ENCODE results near the gene PMPCA. TPM values are rescaled to one million over a fixed set of nuclear protein-coding genes. Genes with fewer than 3 reads are reported as not detected.

Gene PMPCA
- total and polyA plus RNA-seq, 2 donors (not counting 1 experiment from before 2014, with no cell fraction given), result 26.4 to 70.2 TPM

- Histone ChIP-seq H3K27me3 (ENCODE audit: control insufficient read depth, insufficient read depth, low read length) (no peaks in the 10 kb centered on the region), H3K9ac (ENCODE audit: insufficient read depth, low read length) (peak within 1 kb of the TSS; percentile 70), H3K36me3 (ENCODE audit: control insufficient read depth, insufficient read depth, low read length) (peaks cover 24% of the 10 kb centered on the region), H3K27ac (ENCODE audit: insufficient read depth, low read length) (peak within 1 kb of the TSS; percentile 72), H3K9me3 (ENCODE audit: control insufficient read depth, insufficient read depth, low read depth, low read length) (no peaks in the 10 kb centered on the region), H4K20me1 (ENCODE audit: control insufficient read depth, extremely low read depth, insufficient read depth, low read length) (no peaks in the 10 kb centered on the region), H3K79me2 (ENCODE audit: control insufficient read depth, insufficient read depth, low read length) (peaks cover 20% of the 10 kb centered on the region), H3K4me3 (replicated peaks in 1 of 4; ENCODE audit: control extremely low read depth in 1 of 4, insufficient read depth in 1 of 4, low read depth in 3 of 4, low read length in 4 of 4) (peak within 1 kb of the TSS; percentile 74 to 90 (median 86)), H2AFZ (ENCODE audit: low read length) (peak within 1 kb of the TSS; percentile 92), H3K4me1 (ENCODE audit: control insufficient read depth, extremely low read depth, insufficient read depth, low read length) (peaks cover 10% of the 10 kb centered on the region), H3K4me2 (ENCODE audit: extremely low read depth, insufficient read depth, low read length) (peak within 1 kb of the TSS; percentile 93)
- peak; percentile 75 to 82 for DNase-seq (ENCODE audit: low read depth in 2 of 2)
- TF ChIP-seq CTCF (conservative IDR thresholded peaks at IDR 0.05 in 1 of 2, IDR thresholded peaks at IDR 0.05 in 1 of 2; ENCODE audit: low read depth in 1 of 2, low read length in 2 of 2), result peak; percentile 47 to 82
- TF ChIP-seq EZH2 (IDR thresholded peaks at IDR 0.05; ENCODE audit: low read length, missing control alignments), result no peak
Measured at GRCh38 chr9:136400038-136400834, 10.2 kb upstream of the PMPCA start, which contains the start of gene SNAPC4. Gene SNAPC4 (minus strand): TSS chr9:136400170. CDS start chr9:136398428, 1,742 bp downstream.

GRCh38 chr9:136401173-136401922 lies 9.1 kb upstream of the PMPCA start:
- Histone ChIP-seq H3K9me3 (ENCODE audit: control insufficient read depth, insufficient read depth, low read depth, low read length) (no peaks in the 10 kb centered on the region), H2AFZ (ENCODE audit: low read length) (no peak overlapping the region), H3K4me3 (replicated peaks in 1 of 4; ENCODE audit: control extremely low read depth in 1 of 4, insufficient read depth in 1 of 4, low read depth in 3 of 4, low read length in 4 of 4) (no peak overlapping the region), H3K79me2 (ENCODE audit: control insufficient read depth, insufficient read depth, low read length) (peaks cover 20% of the 10 kb centered on the region), H3K4me2 (ENCODE audit: extremely low read depth, insufficient read depth, low read length) (no peak overlapping the region), H3K4me1 (ENCODE audit: control insufficient read depth, extremely low read depth, insufficient read depth, low read length) (peaks cover 10% of the 10 kb centered on the region), H3K9ac (ENCODE audit: insufficient read depth, low read length) (no peak overlapping the region), H4K20me1 (ENCODE audit: control insufficient read depth, extremely low read depth, insufficient read depth, low read length) (no peaks in the 10 kb centered on the region), H3K36me3 (ENCODE audit: control insufficient read depth, insufficient read depth, low read length) (peaks cover 25% of the 10 kb centered on the region), H3K27ac (ENCODE audit: insufficient read depth, low read length) (no peak overlapping the region), H3K27me3 (ENCODE audit: control insufficient read depth, insufficient read depth, low read length) (no peaks in the 10 kb centered on the region)
- DNase-seq (ENCODE audit: low read depth in 2 of 2), result no peak
- TF ChIP-seq EZH2 (IDR thresholded peaks at IDR 0.05; ENCODE audit: low read length, missing control alignments), result no peak
- no peak for TF ChIP-seq CTCF (conservative IDR thresholded peaks at IDR 0.05 in 1 of 2, IDR thresholded peaks at IDR 0.05 in 1 of 2; ENCODE audit: low read depth in 1 of 2, low read length in 2 of 2)

- Histone ChIP-seq H3K27ac (ENCODE audit: insufficient read depth, low read length) (no peak overlapping the region), H3K36me3 (ENCODE audit: control insufficient read depth, insufficient read depth, low read length) (peaks cover 22% of the 10 kb centered on the region), H3K4me3 (replicated peaks in 1 of 4; ENCODE audit: control extremely low read depth in 1 of 4, insufficient read depth in 1 of 4, low read depth in 3 of 4, low read length in 4 of 4) (no peak overlapping the region), H2AFZ (ENCODE audit: low read length) (no peak overlapping the region), H3K79me2 (ENCODE audit: control insufficient read depth, insufficient read depth, low read length) (peaks cover 20% of the 10 kb centered on the region), H3K4me2 (ENCODE audit: extremely low read depth, insufficient read depth, low read length) (no peak overlapping the region), H3K9me3 (ENCODE audit: control insufficient read depth, insufficient read depth, low read depth, low read length) (no peaks in the 10 kb centered on the region), H3K4me1 (ENCODE audit: control insufficient read depth, extremely low read depth, insufficient read depth, low read length) (peaks cover 10% of the 10 kb centered on the region), H4K20me1 (ENCODE audit: control insufficient read depth, extremely low read depth, insufficient read depth, low read length) (no peaks in the 10 kb centered on the region), H3K27me3 (ENCODE audit: control insufficient read depth, insufficient read depth, low read length) (no peaks in the 10 kb centered on the region), H3K9ac (ENCODE audit: insufficient read depth, low read length) (no peak overlapping the region)
- DNase-seq (ENCODE audit: low read depth in 2 of 2), result no peak
- no peak for TF ChIP-seq EZH2 (IDR thresholded peaks at IDR 0.05; ENCODE audit: low read length, missing control alignments)
- TF ChIP-seq CTCF (conservative IDR thresholded peaks at IDR 0.05 in 1 of 2, IDR thresholded peaks at IDR 0.05 in 1 of 2; ENCODE audit: low read depth in 1 of 2, low read length in 2 of 2), result no peak
Measured at GRCh38 chr9:136402067-136402466, 8.4 kb upstream of the PMPCA start.
